Embryonic facial prominence (tissue), 1 donor: ENCODE measurements around the gene CIC.

Experiments
- DNase-seq: peaks from one replicate; pipeline ENCODE4 v3.0.0-alpha.2; 2016; ENCODE audit errors: extremely low spot score

Gene CIC

DNA sequence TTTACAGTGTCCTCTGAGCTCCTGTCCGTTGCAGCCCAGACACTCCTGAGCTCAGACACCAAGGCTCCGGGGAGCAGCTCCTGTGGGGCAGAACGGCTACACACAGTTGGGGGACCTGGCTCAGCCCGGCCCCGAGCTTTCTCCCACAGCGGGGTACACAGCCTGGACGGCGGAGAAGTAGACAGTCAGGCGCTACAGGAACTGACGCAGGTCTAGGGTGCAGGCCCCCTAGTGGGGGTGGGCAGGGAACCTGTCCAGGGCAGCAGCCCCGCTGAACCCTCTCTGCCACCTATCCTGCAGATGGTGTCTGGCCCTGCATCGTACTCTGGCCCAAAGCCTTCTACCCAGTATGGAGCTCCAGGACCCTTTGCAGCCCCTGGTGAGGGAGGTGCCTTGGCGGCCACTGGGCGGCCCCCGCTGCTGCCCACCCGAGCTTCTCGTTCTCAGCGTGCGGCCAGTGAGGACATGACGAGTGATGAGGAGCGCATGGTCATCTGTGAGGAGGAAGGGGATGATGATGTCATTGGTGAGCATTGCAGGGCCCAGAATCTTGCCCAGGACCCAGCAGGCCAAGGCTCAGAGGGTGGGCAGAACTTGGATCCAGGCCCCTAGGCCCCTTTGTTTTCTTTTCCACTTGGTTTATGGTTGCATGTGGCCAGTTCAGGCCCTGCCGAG, 20.0 kb downstream of the CIC start:
- no peak for DNase-seq

DNA sequence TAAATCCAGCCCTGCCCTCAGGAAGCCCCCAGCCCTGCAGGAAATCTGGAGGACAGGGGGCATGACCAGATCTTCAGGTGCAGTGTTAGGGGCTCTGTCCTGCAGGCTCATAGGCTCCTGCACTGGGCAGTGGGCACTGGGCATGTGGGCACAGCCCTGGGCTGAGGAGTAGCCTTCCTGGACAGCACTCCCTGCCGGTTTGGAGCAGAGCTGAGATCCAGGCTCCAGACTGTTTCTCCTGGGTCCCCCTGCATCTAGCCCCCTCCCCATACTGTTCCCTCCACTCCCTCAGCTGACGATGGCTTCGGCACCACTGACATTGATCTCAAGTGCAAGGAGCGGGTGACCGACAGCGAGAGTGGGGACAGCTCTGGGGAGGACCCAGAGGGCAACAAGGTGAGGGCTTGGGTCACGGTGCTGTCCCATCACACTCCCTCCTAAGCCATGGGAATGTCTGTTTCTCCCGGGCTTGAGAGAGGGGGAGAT, 20.5 kb downstream of the CIC start:
- no peak for DNase-seq

DNA sequence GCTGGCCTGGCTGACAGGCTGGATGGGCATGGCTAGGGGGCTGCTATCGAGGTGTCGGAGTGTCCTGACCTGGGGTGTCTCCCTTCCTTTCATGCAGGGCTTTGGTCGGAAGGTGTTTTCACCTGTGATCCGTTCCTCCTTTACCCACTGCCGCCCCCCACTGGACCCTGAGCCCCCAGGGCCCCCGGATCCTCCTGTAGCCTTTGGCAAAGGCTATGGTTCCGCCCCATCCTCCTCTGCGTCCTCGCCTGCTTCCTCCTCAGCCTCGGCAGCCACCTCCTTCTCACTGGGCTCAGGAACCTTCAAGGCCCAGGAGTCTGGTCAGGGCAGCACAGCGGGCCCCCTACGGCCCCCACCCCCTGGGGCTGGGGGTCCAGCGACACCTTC, 21.1 kb downstream of the CIC start:
- no peak for DNase-seq

DNA sequence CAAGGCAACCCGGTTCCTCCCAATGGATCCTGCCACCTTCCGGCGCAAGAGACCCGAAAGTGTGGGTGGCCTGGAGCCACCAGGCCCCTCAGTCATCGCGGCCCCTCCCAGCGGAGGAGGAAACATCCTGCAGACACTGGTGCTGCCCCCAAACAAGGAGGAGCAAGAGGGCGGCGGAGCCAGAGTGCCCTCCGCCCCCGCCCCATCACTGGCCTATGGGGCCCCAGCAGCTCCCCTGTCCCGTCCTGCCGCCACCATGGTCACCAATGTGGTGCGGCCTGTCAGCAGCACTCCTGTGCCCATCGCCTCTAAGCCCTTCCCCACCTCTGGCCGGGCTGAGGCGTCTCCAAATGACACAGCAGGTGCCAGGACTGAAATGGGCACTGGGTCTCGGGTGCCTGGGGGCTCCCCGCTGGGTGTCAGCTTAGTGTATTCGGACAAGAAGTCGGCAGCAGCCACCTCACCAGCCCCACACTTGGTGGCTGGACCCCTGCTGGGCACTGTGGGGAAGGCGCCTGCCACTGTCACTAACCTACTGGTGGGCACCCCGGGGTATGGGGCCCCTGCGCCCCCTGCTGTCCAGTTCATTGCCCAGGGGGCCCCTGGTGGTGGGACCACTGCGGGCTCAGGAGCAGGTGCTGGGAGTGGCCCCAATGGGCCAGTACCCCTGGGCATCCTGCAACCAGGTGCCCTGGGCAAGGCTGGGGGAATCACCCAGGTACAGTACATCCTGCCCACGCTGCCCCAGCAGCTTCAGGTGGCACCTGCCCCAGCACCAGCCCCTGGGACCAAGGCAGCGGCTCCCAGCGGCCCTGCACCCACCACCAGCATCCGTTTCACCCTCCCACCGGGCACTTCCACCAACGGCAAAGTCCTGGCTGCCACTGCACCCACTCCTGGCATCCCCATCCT, 21.7 kb downstream of the CIC start:
- no peak for DNase-seq

DNA sequence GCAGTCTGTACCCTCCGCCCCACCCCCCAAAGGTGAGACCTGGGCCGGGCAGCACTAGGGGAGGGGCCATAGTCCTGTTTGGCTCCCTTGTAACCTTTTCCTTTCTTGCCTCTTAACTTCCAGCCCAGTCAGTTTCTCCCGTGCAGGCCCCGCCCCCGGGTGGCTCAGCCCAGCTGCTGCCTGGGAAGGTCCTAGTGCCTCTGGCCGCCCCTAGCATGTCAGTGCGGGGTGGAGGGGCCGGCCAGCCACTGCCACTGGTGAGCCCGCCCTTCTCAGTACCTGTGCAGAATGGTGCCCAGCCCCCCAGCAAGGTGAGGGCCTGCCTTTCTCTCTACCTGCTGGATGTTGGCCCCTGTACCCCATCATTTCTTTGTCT, 22.4 kb downstream of the CIC start:
- no peak for DNase-seq

GRCh38 chr19:42292042-42292960, 23.2 kb downstream of the CIC start:
- no peak for DNase-seq

- no peak for DNase-seq
These were observed 23.9 kb downstream of the CIC start for GRCh38 chr19:42292963-42293362.

DNA sequence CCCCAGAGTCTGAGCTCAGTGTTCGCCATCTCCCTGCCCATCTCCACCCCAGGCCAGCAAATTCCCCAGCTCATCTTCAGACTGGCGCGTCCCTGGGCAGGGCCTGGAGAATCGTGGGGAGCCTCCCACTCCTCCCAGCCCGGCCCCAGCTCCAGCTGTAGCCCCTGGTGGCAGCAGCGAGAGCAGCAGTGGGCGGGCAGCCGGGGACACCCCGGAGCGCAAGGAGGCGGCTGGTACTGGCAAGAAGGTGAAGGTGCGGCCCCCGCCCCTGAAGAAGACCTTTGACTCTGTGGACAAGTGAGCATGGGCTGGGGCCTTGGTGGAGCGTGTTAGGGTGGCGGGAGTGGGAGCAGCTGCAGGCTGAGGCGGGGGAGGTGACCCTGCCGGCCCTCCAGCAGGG, 24.5 kb downstream of the CIC start:
- no peak for DNase-seq

- no peak for DNase-seq
These were observed 24.9 kb downstream of the CIC start for GRCh38 chr19:42293948-42294347.

- DNase-seq = no peak
These were observed 25.6 kb downstream of the CIC start for GRCh38 chr19:42294471-42295137.

DNA sequence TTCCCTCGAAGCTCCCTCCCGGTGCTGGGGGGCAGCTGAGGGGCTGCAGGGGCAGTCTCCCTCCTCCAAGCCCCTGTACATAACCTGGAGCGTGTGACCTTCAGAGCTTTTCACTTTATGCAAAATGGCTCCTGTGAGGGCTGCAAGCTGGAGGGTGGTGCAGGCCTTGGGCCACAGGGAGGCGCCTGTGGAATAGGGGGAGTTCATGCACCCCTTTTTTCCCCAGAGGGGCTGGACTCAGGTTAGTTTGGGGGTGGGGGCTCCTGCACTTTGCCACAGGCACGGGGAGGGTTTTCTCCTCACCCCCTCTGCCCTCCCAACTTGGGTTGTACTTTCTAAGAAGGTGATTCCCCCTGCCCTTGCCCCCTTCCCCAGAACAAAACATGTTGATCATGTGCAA, 26.3 kb downstream of the CIC start:
- no peak for DNase-seq

DNA sequence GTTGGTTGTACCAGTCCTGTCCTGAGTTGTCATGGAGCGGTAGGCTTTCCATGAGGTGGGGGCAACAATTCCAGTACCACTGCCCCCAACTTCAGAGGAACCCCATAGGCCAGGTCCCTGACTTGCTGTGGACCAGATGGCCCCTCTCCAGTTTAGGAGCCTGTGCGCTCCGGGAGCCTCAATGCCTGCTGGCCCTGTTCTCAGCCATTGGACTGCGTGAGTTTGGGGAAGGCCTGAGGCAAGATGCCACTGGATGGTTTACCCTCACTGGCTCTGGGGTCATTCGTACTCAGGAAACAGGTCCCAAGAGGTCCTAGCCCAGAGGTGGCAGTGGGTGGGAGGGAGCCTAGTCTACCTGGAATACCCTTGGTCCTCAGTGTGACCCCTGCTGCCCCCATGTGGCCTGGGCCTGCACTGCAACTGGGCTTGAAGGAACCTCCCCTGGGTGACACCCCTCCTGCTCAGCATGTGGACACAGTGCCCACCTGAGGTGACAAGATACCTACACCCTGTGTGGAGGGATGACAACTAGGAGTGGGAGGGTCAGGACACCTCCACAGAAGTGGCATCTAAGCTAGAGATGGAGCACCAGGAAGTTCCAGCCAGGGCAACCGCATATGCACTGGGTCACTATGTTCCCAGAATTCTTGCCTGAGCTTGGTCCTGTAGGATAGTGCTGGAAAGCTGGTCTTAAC, 26.9 kb downstream of the CIC start:
- DNase-seq = no peak

DNA sequence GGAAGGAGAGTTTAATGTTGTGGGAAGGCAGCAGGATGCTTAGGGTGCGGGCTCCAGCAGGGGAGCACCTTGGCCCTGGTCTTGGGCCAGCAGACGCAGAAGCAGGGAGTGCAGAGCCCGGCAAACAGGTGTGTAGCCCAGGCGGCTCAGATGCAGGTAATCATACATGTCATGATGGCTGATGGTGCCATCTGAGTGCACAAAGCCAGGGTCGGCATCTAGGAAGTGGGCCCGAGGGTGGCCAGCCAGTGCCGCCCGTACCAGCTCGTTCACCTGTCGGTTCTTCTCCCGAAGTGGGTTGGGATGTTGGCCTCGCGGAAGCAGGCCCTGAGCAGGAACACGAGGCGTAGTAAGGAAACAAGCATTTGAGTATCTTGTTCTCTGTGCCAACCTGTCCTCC, 28.0 kb downstream of the CIC start:
- DNase-seq = no peak

DNA sequence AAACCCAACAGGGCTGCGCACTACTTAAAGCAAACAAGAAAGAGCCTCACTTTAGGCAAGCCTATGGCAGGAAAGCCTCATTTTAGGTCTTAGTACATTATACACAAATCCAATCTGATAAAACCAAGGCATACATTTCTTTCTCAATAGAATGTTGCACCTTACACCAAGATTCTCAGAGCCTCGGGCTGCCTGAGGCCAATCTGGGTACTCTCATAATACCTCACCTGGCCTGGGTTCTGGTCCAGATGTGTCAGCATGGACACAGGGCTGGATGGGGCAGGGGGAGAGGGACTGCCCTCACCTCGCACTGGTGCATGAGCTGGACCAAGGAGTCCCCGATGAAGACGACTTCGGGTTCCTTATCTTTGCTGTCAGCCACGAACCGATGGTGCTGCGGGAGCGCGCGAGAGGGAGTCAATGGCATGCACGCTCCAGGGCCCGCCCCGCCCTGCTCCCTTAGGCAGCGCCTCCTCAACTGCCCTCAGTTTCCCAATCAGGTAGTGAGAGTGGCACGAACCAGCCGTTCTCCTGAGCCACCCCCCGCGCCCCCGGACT, 32.7 kb downstream of the CIC start, which contains the start of gene PRR19:
Gene PRR19 (plus strand): TSS at position 487 of the 558 bp plus-strand sequence. CDS start 7,453 bp downstream, outside the sequence.
- DNase-seq = no peak

- no peak for DNase-seq
These were observed 34.0 kb downstream of the CIC start for GRCh38 chr19:42303101-42303464.

GRCh38 chr19:42303876-42304275, 34.8 kb downstream of the CIC start:
- DNase-seq = no peak

GRCh38 chr19:42306646-42307045, 37.6 kb downstream of the CIC start:
- no peak for DNase-seq

DNA sequence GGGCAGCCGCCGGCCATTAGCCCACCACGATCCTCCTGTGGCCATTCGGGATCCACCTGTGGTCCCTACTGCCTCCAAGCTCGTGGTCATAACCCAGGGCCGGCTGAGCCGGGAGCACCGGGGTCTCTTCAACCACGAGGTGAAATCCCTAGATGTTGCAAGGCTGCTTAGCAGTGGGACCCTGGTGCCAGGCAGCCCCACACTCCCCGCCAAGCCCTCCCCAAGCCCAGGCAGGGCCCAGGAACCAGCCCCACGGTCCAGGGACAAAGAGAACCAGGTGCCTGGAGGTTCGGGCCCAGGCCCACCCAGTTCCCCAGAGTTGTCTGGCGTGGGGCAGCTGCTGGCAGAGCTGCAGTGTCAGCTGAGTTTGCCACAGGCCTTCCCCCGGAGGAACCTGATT, 40.6 kb downstream of the CIC start:
- no peak for DNase-seq

GRCh38 chr19:42311657-42312056, 42.6 kb downstream of the CIC start:
- no peak for DNase-seq

DNA sequence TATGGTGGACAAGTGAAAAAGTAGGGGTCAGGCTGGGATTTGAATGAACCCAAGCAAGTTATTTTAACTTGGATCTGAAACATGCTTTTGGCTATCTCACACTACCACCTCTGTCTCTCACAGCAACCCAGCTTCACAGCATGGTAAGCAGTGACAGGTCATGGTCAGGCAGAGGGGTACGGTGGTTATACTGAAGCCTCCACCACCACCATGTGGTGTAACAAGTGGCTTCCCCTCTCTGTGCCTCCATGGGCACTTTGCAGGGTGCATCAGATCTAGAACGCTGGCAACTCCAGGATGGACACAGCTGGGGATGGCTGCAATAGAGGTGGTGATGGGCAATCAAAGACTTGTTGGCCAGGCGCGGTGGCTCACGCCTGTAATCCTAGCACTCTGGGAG, 43.3 kb downstream of the CIC start:
- DNase-seq = no peak
